PFSK-1 (cell line): ENCODE results near the gene MAGEB4.

ENCODE experiments used
- SIN3A ChIP-seq: IDR thresholded peaks from 2 replicates; pipeline ENCODE4 v1.6.1; 2012; ENCODE audit warnings: mild to moderate bottlenecking, low read length, moderate library complexity, borderline replicate concordance; ENCODE audit not compliant: insufficient read depth
- TAF1 ChIP-seq: IDR thresholded peaks from 2 replicates; pipeline ENCODE4 v1.6.1; 2012; ENCODE audit warnings: low read length, control low read depth, borderline replicate concordance; ENCODE audit not compliant: insufficient read depth

GRCh38 chrX:30253257-30253656 is 11.5 kb downstream of the MAGEB4 start:
- no peak for TF ChIP-seq SIN3A
- no peak for TF ChIP-seq TAF1
